DND-41 (cell line): ENCODE data around the gene NFATC2.

Experiments
- CTCF ChIP-seq: IDR thresholded peaks from 2 replicates; pipeline ENCODE4 v1.5.1; 2012; ENCODE audit warnings: borderline replicate concordance, low read length, moderate library complexity, mild to moderate bottlenecking; ENCODE audit not compliant: poor library complexity, severe bottlenecking; ENCODE audit errors: extremely low read depth
- EZH2 ChIP-seq: IDR thresholded peaks from 3 replicates; pipeline ENCODE4 v1.6.1; 2012; ENCODE audit warnings: borderline replicate concordance, low read depth, mild to moderate bottlenecking, moderate library complexity, low read length, inconsistent platforms; ENCODE audit not compliant: severe bottlenecking

- TF ChIP-seq CTCF (no peak), EZH2 (no peak)
Observed at GRCh38 chr20:51356871-51357270, 185.6 kb downstream of the NFATC2 start.
